IMR-90 (cell line): Measurements from ENCODE around the gene PPM1D. TPM values are rescaled to one million over a fixed set of nuclear protein-coding genes. Genes with fewer than 3 reads are reported as not detected.

Source experiments
- ATAC-seq: fragments of 200-7000 bp; cut with Tn5 transposase; 2 replicates; pipeline ENCODE4 v1.9.1; 2020; ENCODE audit warnings: low read depth, mild to moderate bottlenecking, moderate library complexity
- BruUV-seq: library from RNA; stranded (reverse); fragments of 400-500 nt; replicated peaks from 2 replicates; lab custom pipeline; 2021; lab: Mats Ljungman, UMichigan
- CTCF ChIA-PET: fragments of 300-600 bp; formaldehyde crosslinking; extraction: SDS; loops from one replicate; lab custom pipeline; 2021; ENCODE audit warnings: antibody characterized with exemption; lab: Yijun Ruan, JAX
- POLR2A ChIA-PET: fragments of 300-600 bp; sonication (Branson Sonifier 250); formaldehyde crosslinking; loops from one replicate; lab custom pipeline; 2022; ENCODE audit warnings: antibody characterized with exemption; ENCODE audit not compliant: unreplicated experiment; lab: Charles Lee
- DNase-seq: peaks from one replicate; pipeline ENCODE4 v3.0.0; 2013
- H2AFZ ChIP-seq: replicated peaks from 2 replicates; pipeline ENCODE3; 2013; ENCODE audit warnings: low read length, mild to moderate bottlenecking; ENCODE audit not compliant: poor library complexity
- H2AK5ac ChIP-seq: 2 replicates; pipeline ENCODE4 v1.6.1; 2013; ENCODE audit warnings: low read depth, low read length, inconsistent platforms
- H2AK9ac ChIP-seq: replicated peaks from 2 replicates; pipeline ENCODE3; 2013; ENCODE audit warnings: mild to moderate bottlenecking, low read depth, low read length, moderate library complexity; ENCODE audit not compliant: poor library complexity
- H2BK120ac ChIP-seq: 2 replicates; pipeline ENCODE4 v1.6.1; 2013; ENCODE audit warnings: low read depth, low read length, inconsistent platforms
- H2BK15ac ChIP-seq: 3 replicates; pipeline ENCODE4 v1.6.1; 2013; ENCODE audit warnings: low read depth, low read length, inconsistent platforms
- H2BK20ac ChIP-seq: 2 replicates; pipeline ENCODE4 v1.6.1; 2013; ENCODE audit warnings: low read depth, mild to moderate bottlenecking, inconsistent platforms, low read length, moderate library complexity
- H2BK5ac ChIP-seq: 2 replicates; pipeline ENCODE4 v1.6.1; 2013; ENCODE audit warnings: mild to moderate bottlenecking, low read depth, low read length, inconsistent platforms; ENCODE audit not compliant: poor library complexity, severe bottlenecking
- H3K14ac ChIP-seq: replicated peaks from 2 replicates; pipeline ENCODE4 v1.6.1; 2013; ENCODE audit warnings: low read depth, low read length, inconsistent platforms
- H3K18ac ChIP-seq: 2 replicates; pipeline ENCODE4 v1.6.1; 2013; ENCODE audit warnings: low read depth, low read length, control low read depth
- H3K23ac ChIP-seq: 2 replicates; pipeline ENCODE4 v1.6.1; 2013; ENCODE audit warnings: low read depth, low read length, inconsistent platforms
- H3K27ac ChIP-seq: 2 replicates; pipeline ENCODE4 v1.5.1; 2013; ENCODE audit warnings: mild to moderate bottlenecking, control low read depth, low read length; ENCODE audit not compliant: insufficient read depth
- H3K27me3 ChIP-seq: 2 replicates; pipeline ENCODE4 v1.6.1; 2013; ENCODE audit warnings: low read length; ENCODE audit not compliant: control insufficient read depth, insufficient read depth
- H3K36me3 ChIP-seq: 2 replicates; pipeline ENCODE4 v1.6.1; 2013; ENCODE audit warnings: low read length, mixed read lengths; ENCODE audit not compliant: control insufficient read depth, insufficient read depth
- H3K4ac ChIP-seq: 2 replicates; pipeline ENCODE4 v1.6.1; 2013; ENCODE audit warnings: low read depth, low read length, inconsistent platforms
- H3K4me1 ChIP-seq: 2 replicates; pipeline ENCODE4 v1.6.1; 2013; ENCODE audit warnings: low read length, mixed read lengths; ENCODE audit not compliant: control insufficient read depth, insufficient read depth
- H3K4me2 ChIP-seq: 2 replicates; pipeline ENCODE4 v1.6.1; 2013; ENCODE audit warnings: low read depth, mild to moderate bottlenecking, control low read depth, low read length, moderate library complexity
- H3K4me3 ChIP-seq: 2 replicates; pipeline ENCODE4 v1.5.1; 2013; ENCODE audit warnings: low read depth, mild to moderate bottlenecking, control low read depth, low read length, moderate library complexity; ENCODE audit not compliant: insufficient read depth
- H3K56ac ChIP-seq: 2 replicates; pipeline ENCODE4 v1.6.1; 2013; ENCODE audit warnings: low read length, inconsistent platforms; ENCODE audit not compliant: insufficient read depth; ENCODE audit errors: extremely low read depth
- H3K79me1 ChIP-seq, 2 experiments: 2 replicates each; pipeline ENCODE4 v1.6.1; 2013; ENCODE audit warnings: low read length in 2 of 2, inconsistent platforms in 1 of 2, low read depth in 1 of 2
- H3K9ac ChIP-seq: 2 replicates; pipeline ENCODE4 v1.6.1; 2013; ENCODE audit warnings: low read depth, low read length, control low read depth
- H3K9me1 ChIP-seq: 2 replicates; pipeline ENCODE4 v1.6.1; 2013; ENCODE audit warnings: low read length, inconsistent platforms; ENCODE audit not compliant: insufficient read depth
- H3K9me3 ChIP-seq: 2 replicates; pipeline ENCODE4 v1.6.1; 2013; ENCODE audit warnings: low read length; ENCODE audit not compliant: control insufficient read depth, insufficient read depth
- H4K20me1 ChIP-seq: 2 replicates; pipeline ENCODE4 v1.6.1; 2013; ENCODE audit warnings: low read length, inconsistent platforms; ENCODE audit not compliant: insufficient read depth
- H4K5ac ChIP-seq: 2 replicates; pipeline ENCODE4 v1.6.1; 2013; ENCODE audit warnings: mild to moderate bottlenecking, low read depth, low read length, control low read depth
- H4K8ac ChIP-seq, 2 experiments: 2 replicates each; pipeline ENCODE4 v1.6.1; 2013; ENCODE audit warnings: low read depth in 2 of 2, low read length in 2 of 2, control low read depth in 1 of 2, inconsistent platforms in 1 of 2
- H4K91ac ChIP-seq: 2 replicates; pipeline ENCODE4 v1.6.1; 2013; ENCODE audit warnings: low read depth, low read length, inconsistent platforms; ENCODE audit not compliant: insufficient read depth
- CEBPB ChIP-seq: IDR thresholded peaks from 2 replicates; pipeline ENCODE4 v1.6.1; 2012; ENCODE audit warnings: low read depth, low read length, improper control_type of control experiment
- CHD1 ChIP-seq: IDR thresholded peaks from 2 replicates; pipeline ENCODE4 v1.6.1; 2012; ENCODE audit warnings: low read depth, low read length, improper control_type of control experiment
- CTCF ChIP-seq: conservative IDR thresholded peaks from 2 replicates; pipeline ENCODE4 v1.5.1; 2012; ENCODE audit warnings: mild to moderate bottlenecking, low read depth, low read length, improper control_type of control experiment
- MAFK ChIP-seq: IDR thresholded peaks from 2 replicates; pipeline ENCODE4 v1.6.1; 2012; ENCODE audit warnings: low read depth, low read length, improper control_type of control experiment
- MAZ ChIP-seq: IDR thresholded peaks from 2 replicates; pipeline ENCODE4 v1.6.1; 2012; ENCODE audit warnings: low read depth, mild to moderate bottlenecking, low read length, improper control_type of control experiment, moderate library complexity, borderline replicate concordance
- MXI1 ChIP-seq: IDR thresholded peaks from 2 replicates; pipeline ENCODE4 v1.6.1; 2012; ENCODE audit warnings: low read depth, mild to moderate bottlenecking, low read length, moderate library complexity, borderline replicate concordance
- NFE2L2 ChIP-seq: fragments of 150-350 bp; IDR thresholded peaks from 2 replicates; pipeline ENCODE4 v1.6.1; 2016; ENCODE audit warnings: low read depth, mild to moderate bottlenecking, low read length
- RAD21 ChIP-seq: IDR thresholded peaks from 2 replicates; pipeline ENCODE4 v1.6.1; 2012; ENCODE audit warnings: low read length, improper control_type of control experiment
- RFX5 ChIP-seq: IDR thresholded peaks from 2 replicates; pipeline ENCODE4 v1.8.0; 2012; ENCODE audit warnings: low read depth, mild to moderate bottlenecking, low read length, moderate library complexity
- SMC3 ChIP-seq: fragments of 150-350 bp; IDR thresholded peaks from 2 replicates; pipeline ENCODE4 v1.6.1; 2016; ENCODE audit warnings: low read depth, mild to moderate bottlenecking, antibody characterized with exemption, low read length, moderate library complexity
- WGBS, 2 experiments: methylation state at CpG; one replicate each; pipeline versions ENCODE4 v1.1.5 to v1.1.7; 2013; ENCODE audit warnings: missing lambda C conversion rate in 2 of 2; ENCODE audit not compliant: insufficient read length in 1 of 2; ENCODE audit errors: extremely low coverage in 2 of 2; 5-methylcytosine and 5-hydroxymethylcytosine counted together
- dilution Hi-C: fragments of 300-500 bp; cut with HindIII; formaldehyde crosslinking; loops from one replicate; pipeline ENCODE4 v1.14.3; 2018; ENCODE audit warnings: low sequenced_read_pairs; ENCODE audit not compliant: unreplicated experiment
- in situ Hi-C: fragments of 300-500 bp; cut with MboI; formaldehyde crosslinking; loops from 3 replicates; pipeline ENCODE4 v1.14.3; 2019; ENCODE audit warnings: low sequenced_read_pairs, inconsistent platforms, mixed read lengths
- intact Hi-C: fragments of 100-400 bp; cut with micrococcal nuclease; formaldehyde crosslinking; loops from 2 replicates; pipeline ENCODE4 v1.10.0; 2022
- polyA plus RNA-seq, 3 experiments: library from polyadenylated mRNA; depleted of rRNA; stranded (reverse); fragments of >200 nt; gene quantifications; 2 replicates each; pipeline ENCODE4 v1.2.3, GENCODE V29; 2012; ENCODE audit warnings: low replicate concordance in 1 of 3
- total RNA-seq: library from RNA; depleted of rRNA; stranded (reverse); fragments of >200 nt; gene quantifications from 2 replicates; pipeline ENCODE4 v1.2.3, GENCODE V29; 2012

The PPM1D gene
- total and polyA plus RNA-seq, 2 of the 4 experiments (the other 2 are of a cell fraction) = 5.5 to 16.1 TPM

DNA sequence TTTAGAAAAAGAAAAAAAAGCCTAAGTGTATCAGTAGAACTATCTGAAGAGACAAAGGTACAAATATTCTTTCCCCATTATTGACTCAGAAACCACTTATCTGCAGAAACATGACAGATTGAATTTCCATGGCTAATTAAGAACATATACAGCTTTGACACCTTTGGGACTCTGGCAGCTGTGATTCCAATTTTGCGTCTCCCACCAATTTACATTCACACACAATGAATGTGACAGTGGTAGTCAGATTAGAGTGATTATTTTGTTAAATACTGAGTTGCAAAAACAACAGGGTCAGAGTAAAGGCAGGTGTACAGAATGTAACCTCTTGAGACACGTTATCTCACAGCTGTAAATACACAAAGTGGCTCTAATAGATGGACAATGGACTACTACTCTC is 5.3 kb upstream of the PPM1D start:
- in situ Hi-C loops = no loop called here
- H3K27me3 ChIP-seq = peaks cover 4% of the 10 kb centered on the region; the same call in 1 of the 2 replicates
- no peak overlapping the region for H2AK5ac ChIP-seq
- H4K8ac ChIP-seq = no peak overlapping the region
- no peaks in the 10 kb centered on the region; the same call in none of the 2 replicates for H3K4me1 ChIP-seq
- H3K27ac ChIP-seq = no peak overlapping the region
- no peak overlapping the region for H3K23ac ChIP-seq
- WGBS, 2 experiments = no CpG with 5 or more reads among the region's 2 CpGs
- no peak overlapping the region for H3K56ac ChIP-seq
- no peak overlapping the region for H3K9ac ChIP-seq
- H2BK5ac ChIP-seq = no peak overlapping the region
- no TSS peak for BruUV-seq
- no peak overlapping the region for H4K91ac ChIP-seq
- H3K4ac ChIP-seq = no peak overlapping the region
- H3K9me1 ChIP-seq = no peaks in the 10 kb centered on the region
- CTCF ChIA-PET = interaction anchor here (1.0 kb wide), 1 partner anchor 18 kb away, joined by 4 read pairs; no protein-coding TSS in a partner anchor
- H4K5ac ChIP-seq = no peak overlapping the region
- POLR2A ChIA-PET = interaction anchor here (0.6 kb wide), 1 partner anchor 36 kb away, joined by 3 read pairs; no protein-coding TSS in a partner anchor
- H3K9me3 ChIP-seq = no peaks in the 10 kb centered on the region
- ATAC-seq = no peak
- no peak overlapping the region for H2BK20ac ChIP-seq
- H3K4me2 ChIP-seq = no peak overlapping the region
- TF ChIP-seq MXI1 (no peak), MAZ (no peak), RAD21 (no peak), CEBPB (no peak), NFE2L2 (no peak), SMC3 (no peak), MAFK (no peak), CTCF (no peak), CHD1 (no peak), RFX5 (no peak)
- no peak overlapping the region for H3K4me3 ChIP-seq
- H2BK15ac ChIP-seq = no peak overlapping the region
- H2AK9ac ChIP-seq = no peak overlapping the region
- H3K79me1 ChIP-seq = peaks cover 0 to 6% of the 10 kb centered on the region in 2 experiments; a peak in 2 of 4 replicates
- no peak for DNase-seq
- no peak overlapping the region for H2AFZ ChIP-seq
- no peaks in the 10 kb centered on the region for H4K20me1 ChIP-seq
- no peak overlapping the region for H3K18ac ChIP-seq
- H3K36me3 ChIP-seq = no peaks in the 10 kb centered on the region
- no peak overlapping the region for H3K14ac ChIP-seq
- no peak overlapping the region for H2BK120ac ChIP-seq
- dilution Hi-C loops = no loop called here
- intact Hi-C loops = no loop called here
